Measurements from ENCODE around the gene BCL2.

DNA sequence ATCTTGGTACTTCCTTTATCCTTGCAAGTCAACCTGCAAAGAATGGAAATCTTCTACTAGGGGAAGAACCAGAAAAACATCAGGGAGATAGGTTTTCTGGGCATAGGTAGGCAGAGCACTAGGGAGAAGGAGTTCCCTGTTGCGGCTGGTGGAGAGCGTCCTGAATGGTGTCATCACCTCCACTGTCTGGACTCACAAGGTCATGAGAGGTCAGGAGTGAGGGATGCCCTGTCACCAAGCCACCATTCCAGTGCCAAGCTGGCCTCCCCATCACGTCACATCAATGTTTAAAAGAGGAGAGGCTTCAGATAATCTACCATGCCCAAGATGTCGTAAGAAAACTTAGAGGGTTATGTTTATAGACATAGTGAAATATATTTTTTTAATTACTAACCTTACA is 72.1 kb downstream of the BCL2 start:
- TF ChIP-seq, protein P1, sequence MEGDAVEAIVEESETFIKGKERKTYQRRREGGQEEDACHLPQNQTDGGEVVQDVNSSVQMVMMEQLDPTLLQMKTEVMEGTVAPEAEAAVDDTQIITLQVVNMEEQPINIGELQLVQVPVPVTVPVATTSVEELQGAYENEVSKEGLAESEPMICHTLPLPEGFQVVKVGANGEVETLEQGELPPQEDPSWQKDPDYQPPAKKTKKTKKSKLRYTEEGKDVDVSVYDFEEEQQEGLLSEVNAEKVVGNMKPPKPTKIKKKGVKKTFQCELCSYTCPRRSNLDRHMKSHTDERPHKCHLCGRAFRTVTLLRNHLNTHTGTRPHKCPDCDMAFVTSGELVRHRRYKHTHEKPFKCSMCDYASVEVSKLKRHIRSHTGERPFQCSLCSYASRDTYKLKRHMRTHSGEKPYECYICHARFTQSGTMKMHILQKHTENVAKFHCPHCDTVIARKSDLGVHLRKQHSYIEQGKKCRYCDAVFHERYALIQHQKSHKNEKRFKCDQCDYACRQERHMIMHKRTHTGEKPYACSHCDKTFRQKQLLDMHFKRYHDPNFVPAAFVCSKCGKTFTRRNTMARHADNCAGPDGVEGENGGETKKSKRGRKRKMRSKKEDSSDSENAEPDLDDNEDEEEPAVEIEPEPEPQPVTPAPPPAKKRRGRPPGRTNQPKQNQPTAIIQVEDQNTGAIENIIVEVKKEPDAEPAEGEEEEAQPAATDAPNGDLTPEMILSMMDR (IDR thresholded peaks at IDR 0.05) = no peak
- no peak for TF ChIP-seq POLR2A (IDR thresholded peaks at IDR 0.05)
